Measurements from ENCODE around the gene PRPF8. TPM values are rescaled to one million over a fixed set of nuclear protein-coding genes. Genes with fewer than 3 reads are reported as not detected.

The PRPF8 gene
- total and polyA plus RNA-seq, 10 of the 15 experiments (the other 5 are each of a cell fraction or from before 2014, with no cell fraction given), result 77.2 to 337 (median 162) TPM

DNA sequence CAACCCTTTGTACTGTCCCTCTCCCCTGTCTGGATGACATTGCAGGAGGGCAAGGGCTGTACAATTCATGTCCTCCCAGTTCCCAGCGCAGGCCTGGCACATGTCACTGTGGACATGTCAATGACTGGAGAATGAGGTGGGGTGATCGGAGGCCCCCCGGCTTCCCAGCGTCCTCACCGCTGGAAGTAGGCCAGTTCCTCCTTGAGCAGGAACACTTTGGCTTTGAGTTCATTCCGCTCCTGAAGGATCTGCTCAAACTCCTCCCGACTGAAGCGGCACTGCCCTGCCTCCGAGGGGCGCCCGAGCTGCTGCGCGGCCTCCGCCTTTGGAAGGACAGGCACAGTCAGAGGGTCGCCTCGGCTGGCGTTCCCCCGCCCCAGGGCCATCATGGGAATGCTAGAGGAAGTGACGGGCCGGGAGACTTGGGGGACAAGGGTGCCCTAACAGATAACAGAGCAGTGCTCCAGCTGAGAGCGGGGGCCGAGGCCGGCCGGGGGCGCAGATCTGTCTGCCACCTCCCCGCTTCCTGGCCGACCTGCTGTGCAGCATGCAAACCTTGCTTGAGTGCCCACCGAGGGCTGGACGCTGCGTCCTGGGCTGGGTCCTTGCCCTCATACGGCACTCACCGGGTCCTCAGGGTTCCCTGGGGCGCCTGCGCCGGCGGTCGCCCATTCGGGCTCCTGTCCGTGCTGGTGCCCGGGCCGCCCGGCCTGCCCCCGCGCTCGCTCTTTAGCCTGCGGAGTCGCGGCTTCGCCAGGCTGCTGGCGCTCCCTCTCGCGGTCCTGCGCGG, 36.3 kb downstream of the PRPF8 start:
- Histone ChIP-seq H2AFZ (ENCODE audit: control insufficient read depth, low read depth, low read length) (peak overlapping the region; percentile 49), H3K79me2 (ENCODE audit: control insufficient read depth, insufficient read depth, low read length) (peaks cover 5% of the 10 kb centered on the region), H3K9ac (ENCODE audit: control insufficient read depth, insufficient read depth, low read length) (peak overlapping the region; percentile 60), H3K9me3 (replicated peaks; ENCODE audit: control insufficient read depth, insufficient read depth, low read length) (no peaks in the 10 kb centered on the region), H3K4me3 (peak overlapping the region; percentile 61), H3K36me3 (ENCODE audit: control insufficient read depth in 2 of 2, insufficient read depth in 2 of 2, low read length in 1 of 2) (peaks cover 14 to 19% of the 10 kb centered on the region in 2 experiments), H3K4me2 (ENCODE audit: control insufficient read depth, insufficient read depth) (peak overlapping the region; percentile 81), H4K20me1 (ENCODE audit: control insufficient read depth, insufficient read depth) (no peaks in the 10 kb centered on the region), H3K27ac (ENCODE audit: control insufficient read depth, insufficient read depth) (peak overlapping the region; percentile 46), H3K4me1 (ENCODE audit: control insufficient read depth, insufficient read depth, low read length) (peaks cover 38% of the 10 kb centered on the region), H3K27me3 (replicated peaks in 1 of 2; ENCODE audit: control insufficient read depth in 2 of 2, insufficient read depth in 2 of 2, low read length in 1 of 2) (no peaks in the 10 kb centered on the region)
- 26% methylated on average over 41 of the region's 54 CpGs for WGBS (ENCODE audit: insufficient coverage, insufficient replicate concordance, low lambda C conversion rate, missing lambda C conversion rate)
- ChIA-PET RAD21 (ENCODE audit: unreplicated experiment) (interaction anchor here (0.6 to 2.7 kb wide), 14 partner anchors 16 to 131 kb away, joined by 3 to 28 read pairs (median 4); partner anchors contain the start of genes INPP5K and SLC43A2), SMC1A (ENCODE audit: uncharacterized antibody, unreplicated experiment) (interaction anchor here (0.6 to 2.5 kb wide), 4 partner anchors 68 to 167 kb away, joined by 3 to 15 read pairs (median 4); no protein-coding TSS in a partner anchor), POLR2A (interaction anchor here (0.6 to 2.3 kb wide), 11 partner anchors 15 to 283 kb away, joined by 3 to 13 read pairs (median 3); no protein-coding TSS in a partner anchor), CTCF (interaction anchor here (0.9 to 2.8 kb wide), 11 partner anchors 11 to 283 kb away, joined by 3 to 25 read pairs (median 5); no protein-coding TSS in a partner anchor)
- in situ Hi-C loops (cut with MboI), result no loop called here
- intact Hi-C loops (cut with micrococcal nuclease; ENCODE audit: unreplicated experiment), result loop anchor here (10.0 kb wide), 1 partner anchor 374 kb away; the partner anchor contains the start of genes BHLHA9 and TRARG1
- FAIRE-seq (peak; percentile 54), ATAC-seq (peak; percentile 79), DNase-seq (ENCODE audit: low read depth, low spot score) (no peak)
- BruUV-seq (replicated peaks), result no TSS peak
- no peak for TF ChIP-seq CEBPB (IDR thresholded peaks at IDR 0.05; ENCODE audit: borderline replicate concordance in 1 of 2, low read depth in 2 of 2, low read length in 2 of 2)
- TF ChIP-seq, protein P1, sequence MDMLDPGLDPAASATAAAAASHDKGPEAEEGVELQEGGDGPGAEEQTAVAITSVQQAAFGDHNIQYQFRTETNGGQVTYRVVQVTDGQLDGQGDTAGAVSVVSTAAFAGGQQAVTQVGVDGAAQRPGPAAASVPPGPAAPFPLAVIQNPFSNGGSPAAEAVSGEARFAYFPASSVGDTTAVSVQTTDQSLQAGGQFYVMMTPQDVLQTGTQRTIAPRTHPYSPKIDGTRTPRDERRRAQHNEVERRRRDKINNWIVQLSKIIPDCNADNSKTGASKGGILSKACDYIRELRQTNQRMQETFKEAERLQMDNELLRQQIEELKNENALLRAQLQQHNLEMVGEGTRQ (IDR thresholded peaks at IDR 0.05; ENCODE audit: borderline replicate concordance, low read depth, low read length), result no peak
- TF ChIP-seq CHD4 (IDR thresholded peaks at IDR 0.05), result no peak
- TF ChIP-seq SUPT20H (IDR thresholded peaks at IDR 0.05; ENCODE audit: borderline replicate concordance, control insufficient read depth, low read depth, low read length), result no peak
- TF ChIP-seq, protein P2, sequence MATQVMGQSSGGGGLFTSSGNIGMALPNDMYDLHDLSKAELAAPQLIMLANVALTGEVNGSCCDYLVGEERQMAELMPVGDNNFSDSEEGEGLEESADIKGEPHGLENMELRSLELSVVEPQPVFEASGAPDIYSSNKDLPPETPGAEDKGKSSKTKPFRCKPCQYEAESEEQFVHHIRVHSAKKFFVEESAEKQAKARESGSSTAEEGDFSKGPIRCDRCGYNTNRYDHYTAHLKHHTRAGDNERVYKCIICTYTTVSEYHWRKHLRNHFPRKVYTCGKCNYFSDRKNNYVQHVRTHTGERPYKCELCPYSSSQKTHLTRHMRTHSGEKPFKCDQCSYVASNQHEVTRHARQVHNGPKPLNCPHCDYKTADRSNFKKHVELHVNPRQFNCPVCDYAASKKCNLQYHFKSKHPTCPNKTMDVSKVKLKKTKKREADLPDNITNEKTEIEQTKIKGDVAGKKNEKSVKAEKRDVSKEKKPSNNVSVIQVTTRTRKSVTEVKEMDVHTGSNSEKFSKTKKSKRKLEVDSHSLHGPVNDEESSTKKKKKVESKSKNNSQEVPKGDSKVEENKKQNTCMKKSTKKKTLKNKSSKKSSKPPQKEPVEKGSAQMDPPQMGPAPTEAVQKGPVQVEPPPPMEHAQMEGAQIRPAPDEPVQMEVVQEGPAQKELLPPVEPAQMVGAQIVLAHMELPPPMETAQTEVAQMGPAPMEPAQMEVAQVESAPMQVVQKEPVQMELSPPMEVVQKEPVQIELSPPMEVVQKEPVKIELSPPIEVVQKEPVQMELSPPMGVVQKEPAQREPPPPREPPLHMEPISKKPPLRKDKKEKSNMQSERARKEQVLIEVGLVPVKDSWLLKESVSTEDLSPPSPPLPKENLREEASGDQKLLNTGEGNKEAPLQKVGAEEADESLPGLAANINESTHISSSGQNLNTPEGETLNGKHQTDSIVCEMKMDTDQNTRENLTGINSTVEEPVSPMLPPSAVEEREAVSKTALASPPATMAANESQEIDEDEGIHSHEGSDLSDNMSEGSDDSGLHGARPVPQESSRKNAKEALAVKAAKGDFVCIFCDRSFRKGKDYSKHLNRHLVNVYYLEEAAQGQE (IDR thresholded peaks at IDR 0.05; ENCODE audit: low read depth, low read length), result no peak
- TF ChIP-seq, protein P3, sequence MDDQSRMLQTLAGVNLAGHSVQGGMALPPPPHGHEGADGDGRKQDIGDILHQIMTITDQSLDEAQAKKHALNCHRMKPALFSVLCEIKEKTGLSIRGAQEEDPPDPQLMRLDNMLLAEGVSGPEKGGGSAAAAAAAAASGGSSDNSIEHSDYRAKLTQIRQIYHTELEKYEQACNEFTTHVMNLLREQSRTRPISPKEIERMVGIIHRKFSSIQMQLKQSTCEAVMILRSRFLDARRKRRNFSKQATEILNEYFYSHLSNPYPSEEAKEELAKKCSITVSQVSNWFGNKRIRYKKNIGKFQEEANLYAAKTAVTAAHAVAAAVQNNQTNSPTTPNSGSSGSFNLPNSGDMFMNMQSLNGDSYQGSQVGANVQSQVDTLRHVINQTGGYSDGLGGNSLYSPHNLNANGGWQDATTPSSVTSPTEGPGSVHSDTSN (IDR thresholded peaks at IDR 0.05; ENCODE audit: insufficient replicate concordance, low read depth, low read length), result no peak
- no peak for TF ChIP-seq CREB1 (IDR thresholded peaks at IDR 0.05; ENCODE audit: low read depth)
- TF ChIP-seq CHD2 (IDR thresholded peaks at IDR 0.05; ENCODE audit: borderline replicate concordance, low read depth, low read length), result peak; percentile 75; the same call in 1 of the 2 replicates
- no peak for TF ChIP-seq SREBF1 (IDR thresholded peaks at IDR 0.05; ENCODE audit: low read length)
- TF ChIP-seq, protein P4, sequence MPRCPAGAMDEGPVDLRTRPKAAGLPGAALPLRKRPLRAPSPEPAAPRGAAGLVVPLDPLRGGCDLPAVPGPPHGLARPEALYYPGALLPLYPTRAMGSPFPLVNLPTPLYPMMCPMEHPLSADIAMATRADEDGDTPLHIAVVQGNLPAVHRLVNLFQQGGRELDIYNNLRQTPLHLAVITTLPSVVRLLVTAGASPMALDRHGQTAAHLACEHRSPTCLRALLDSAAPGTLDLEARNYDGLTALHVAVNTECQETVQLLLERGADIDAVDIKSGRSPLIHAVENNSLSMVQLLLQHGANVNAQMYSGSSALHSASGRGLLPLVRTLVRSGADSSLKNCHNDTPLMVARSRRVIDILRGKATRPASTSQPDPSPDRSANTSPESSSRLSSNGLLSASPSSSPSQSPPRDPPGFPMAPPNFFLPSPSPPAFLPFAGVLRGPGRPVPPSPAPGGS (IDR thresholded peaks at IDR 0.05; ENCODE audit: borderline replicate concordance, insufficient read depth, low read depth, low read length, poor library complexity, severe bottlenecking), result no peak
- TF ChIP-seq, protein P5, sequence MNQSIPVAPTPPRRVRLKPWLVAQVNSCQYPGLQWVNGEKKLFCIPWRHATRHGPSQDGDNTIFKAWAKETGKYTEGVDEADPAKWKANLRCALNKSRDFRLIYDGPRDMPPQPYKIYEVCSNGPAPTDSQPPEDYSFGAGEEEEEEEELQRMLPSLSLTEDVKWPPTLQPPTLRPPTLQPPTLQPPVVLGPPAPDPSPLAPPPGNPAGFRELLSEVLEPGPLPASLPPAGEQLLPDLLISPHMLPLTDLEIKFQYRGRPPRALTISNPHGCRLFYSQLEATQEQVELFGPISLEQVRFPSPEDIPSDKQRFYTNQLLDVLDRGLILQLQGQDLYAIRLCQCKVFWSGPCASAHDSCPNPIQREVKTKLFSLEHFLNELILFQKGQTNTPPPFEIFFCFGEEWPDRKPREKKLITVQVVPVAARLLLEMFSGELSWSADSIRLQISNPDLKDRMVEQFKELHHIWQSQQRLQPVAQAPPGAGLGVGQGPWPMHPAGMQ (IDR thresholded peaks at IDR 0.05; ENCODE audit: borderline replicate concordance), result no peak
- peak in 1 of 2 experiments; percentile 35; a peak in 1 of 4 replicates for TF ChIP-seq IKZF2 (IDR thresholded peaks at IDR 0.05)
